ENCODE results near the gene WNT5A.

Gene WNT5A

DNA sequence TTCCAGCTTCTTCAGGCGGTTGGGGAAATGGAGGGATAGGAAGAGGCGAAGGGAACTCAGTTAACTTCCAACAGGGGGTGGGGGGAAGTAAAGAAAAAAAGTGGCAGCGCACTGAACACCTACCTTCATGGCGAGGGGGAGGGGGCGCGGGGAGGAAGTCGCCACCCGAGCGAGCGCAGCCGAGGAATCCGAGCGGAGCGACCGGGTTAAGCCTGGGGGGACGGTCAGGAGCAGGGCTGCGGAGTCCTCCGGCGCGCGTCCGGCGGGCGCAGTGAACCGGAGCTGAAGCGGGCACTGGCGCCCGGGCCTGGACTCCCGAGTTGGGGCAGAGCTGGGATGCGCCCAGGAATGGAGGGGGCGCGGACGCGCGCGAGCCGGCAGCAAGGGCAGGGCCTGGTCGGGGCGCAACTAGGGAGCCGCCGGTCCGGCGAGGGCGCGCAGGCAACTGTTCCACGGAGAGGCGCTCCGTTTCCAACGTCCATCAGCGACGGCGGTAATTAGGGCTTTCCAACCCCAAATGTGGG is at the start of gene WNT5A:
WNT5A (minus strand) TSS at position 450 of the 524 bp plus-strand sequence; CDS start at position 129, 321 bp downstream.
- DNase-seq: no peak

DNA sequence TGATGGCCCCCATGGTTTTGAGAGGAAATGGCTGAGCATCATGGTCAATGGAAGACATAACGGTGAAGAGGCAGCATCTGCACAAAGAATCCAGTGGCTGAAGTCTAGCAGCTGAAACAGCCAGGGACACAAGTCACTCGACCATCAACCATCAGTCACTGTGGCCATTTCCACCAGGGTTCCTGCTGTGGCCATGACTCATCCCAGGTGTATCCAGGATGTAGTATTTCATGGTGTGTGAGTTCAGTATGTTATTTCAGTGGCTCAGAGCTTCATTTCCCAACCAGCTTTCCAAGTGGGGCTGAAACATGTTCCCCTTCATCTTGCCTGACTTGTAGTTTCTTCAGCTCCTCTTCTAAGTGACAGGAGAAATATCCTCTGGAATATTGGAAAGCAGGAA is 47.8 kb upstream of the WNT5A start:
- no peak for DNase-seq

DNA sequence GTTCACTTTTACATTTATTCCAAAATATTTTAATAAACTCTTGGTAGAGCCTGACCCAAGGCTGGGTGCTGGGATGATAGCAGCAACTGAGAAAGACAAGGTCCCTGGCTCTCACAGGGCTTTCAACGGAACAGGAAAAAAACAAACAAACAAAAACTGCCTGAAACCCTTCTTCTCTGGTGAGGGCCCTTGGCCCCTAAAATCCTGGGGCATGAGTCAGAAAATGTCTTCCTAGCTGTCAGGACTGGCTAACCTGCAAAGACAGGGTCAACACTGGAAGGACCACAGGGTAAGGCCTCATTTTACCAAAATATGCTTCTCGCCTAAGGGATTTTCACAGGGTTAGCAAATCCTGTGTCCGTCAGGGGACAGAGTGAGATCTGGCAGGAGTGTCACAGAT is 45.7 kb upstream of the WNT5A start:
- no peak for DNase-seq

DNA sequence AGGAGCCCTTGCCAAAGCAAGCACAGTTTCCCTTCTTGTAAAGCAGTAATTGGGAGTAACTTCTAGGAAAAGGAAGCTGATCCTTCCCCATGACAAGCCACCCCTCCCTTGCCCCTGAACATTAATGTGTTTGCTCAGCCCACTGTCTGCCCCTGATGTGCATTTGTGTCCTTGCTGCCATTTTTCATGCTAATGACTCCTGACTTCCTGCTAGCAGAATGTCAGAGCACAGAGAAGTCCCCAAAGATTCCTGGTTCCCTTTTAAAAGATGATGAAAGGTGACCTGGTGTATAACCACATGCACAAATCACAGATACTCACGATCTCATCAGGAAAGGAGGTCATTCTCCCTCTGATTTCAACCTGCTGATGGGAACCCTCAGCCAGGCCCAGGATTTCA is 44.2 kb upstream of the WNT5A start:
- DNase-seq: no peak

DNA sequence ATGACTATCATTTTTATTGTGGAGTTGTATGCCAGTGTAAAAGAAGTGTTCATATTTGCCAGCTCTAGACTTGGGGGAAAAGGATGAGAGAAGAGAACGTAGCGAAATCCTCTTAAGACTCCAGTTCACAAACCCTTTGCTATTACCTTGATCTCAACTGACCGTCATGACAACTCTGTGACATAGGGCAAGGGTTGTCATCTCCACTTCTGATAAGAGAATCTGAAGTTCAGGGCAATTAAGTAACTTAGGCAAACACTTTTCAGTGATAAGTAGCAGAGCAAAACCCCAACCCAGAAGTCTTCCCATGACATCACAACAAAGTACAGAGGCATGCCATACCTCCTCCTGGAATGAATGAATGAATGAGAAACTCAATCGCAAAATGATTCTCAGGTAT is 40.3 kb upstream of the WNT5A start:
- DNase-seq: no peak

DNA sequence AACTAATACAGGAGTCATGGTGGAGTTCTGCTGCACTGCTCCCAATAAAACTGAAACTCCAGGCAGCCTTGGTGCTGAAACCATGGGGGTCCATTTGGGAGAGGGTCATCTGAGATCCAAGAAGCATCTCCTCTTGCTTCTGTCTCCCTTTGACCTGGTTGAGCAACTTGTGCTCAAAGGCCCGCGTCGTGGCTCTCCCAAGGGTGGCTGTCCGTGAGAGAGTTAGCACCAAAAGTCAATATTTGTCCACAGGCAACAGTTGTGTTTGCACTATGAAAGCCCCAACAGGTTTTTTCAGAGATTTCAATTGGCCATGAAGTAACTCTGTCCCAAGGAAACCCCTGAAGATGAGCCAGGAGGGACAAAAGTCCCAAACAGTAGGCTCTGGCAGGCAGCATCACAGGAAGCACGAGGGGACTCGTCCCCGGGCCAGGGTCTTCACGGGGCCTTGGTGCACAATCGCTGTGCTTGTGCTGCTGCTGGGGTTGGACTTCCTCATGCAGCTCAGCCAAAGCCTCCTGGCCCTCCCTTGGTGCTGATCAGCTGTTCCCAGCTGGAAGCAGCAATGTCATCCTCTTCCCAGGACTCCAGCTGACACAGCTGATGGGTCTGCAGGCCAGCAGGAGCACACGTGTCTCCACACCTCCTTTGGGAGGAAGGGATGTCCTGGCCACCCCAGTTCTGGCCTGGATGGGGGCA is 39.4 kb upstream of the WNT5A start:
- no peak for DNase-seq

DNA sequence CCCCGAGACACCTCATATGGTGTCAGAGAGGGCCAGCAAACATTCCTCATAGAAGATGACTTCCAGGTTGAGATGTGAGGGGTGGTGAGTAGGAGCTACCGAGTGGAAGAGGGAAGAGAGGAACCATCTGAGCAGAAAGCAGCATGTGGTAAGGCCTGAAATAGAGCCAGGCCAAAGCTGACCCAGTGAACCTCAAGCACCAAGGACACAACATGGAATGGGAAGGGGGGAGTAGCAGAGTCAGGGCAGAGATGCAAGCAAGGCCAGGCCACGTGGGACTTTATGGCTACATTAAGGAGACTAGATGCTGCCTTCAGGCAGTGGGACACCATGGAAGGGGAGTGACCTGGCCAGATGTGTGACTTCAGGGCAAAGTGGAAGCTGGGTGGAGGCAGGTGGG is 38.3 kb upstream of the WNT5A start:
- DNase-seq: no peak

- DNase-seq: no peak
Observed at GRCh38 chr3:55524565-55525244, 37.6 kb upstream of the WNT5A start.

- DNase-seq: no peak
Observed at GRCh38 chr3:55523471-55523870, 36.4 kb upstream of the WNT5A start.

GRCh38 chr3:55521738-55522421 is 34.8 kb upstream of the WNT5A start:
- no peak for DNase-seq

DNA sequence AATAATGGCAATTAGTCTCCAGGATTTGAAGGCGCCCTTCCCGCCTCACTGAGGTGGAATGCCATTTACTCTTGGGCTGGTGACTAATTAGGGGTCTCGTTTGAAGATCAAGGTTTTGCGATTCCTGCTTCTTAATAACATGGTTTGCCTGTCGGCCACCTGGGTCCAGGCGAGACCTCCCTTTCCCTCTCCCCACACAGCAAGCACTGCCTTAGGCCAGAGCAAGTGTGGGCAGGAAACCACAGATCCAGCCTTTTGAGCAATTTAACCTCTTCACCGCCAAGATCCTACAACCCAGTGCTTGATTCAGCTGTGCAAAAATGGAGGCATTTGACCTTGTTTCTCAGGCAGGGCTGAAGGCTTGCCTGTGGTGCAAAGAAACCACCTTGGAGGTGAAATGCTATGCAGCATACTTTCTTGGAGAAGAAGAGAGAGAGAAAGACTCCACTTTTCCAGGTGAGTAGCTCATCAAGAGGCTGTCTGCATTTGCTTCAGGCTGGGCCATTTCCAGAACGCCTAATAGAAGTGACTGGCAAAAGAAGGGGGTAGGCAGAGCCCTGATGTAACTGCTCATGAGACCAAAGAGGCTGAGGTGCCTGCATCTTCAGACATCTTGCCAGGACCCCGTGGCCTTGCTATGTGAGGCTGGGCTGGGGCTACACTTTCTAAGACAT is 34.1 kb upstream of the WNT5A start:
- DNase-seq: no peak

GRCh38 chr3:55519019-55519418 is 31.9 kb upstream of the WNT5A start:
- DNase-seq: no peak

GRCh38 chr3:55518451-55518850 is 31.3 kb upstream of the WNT5A start:
- no peak for DNase-seq

GRCh38 chr3:55516392-55517030 is 29.4 kb upstream of the WNT5A start:
- no peak for DNase-seq

DNA sequence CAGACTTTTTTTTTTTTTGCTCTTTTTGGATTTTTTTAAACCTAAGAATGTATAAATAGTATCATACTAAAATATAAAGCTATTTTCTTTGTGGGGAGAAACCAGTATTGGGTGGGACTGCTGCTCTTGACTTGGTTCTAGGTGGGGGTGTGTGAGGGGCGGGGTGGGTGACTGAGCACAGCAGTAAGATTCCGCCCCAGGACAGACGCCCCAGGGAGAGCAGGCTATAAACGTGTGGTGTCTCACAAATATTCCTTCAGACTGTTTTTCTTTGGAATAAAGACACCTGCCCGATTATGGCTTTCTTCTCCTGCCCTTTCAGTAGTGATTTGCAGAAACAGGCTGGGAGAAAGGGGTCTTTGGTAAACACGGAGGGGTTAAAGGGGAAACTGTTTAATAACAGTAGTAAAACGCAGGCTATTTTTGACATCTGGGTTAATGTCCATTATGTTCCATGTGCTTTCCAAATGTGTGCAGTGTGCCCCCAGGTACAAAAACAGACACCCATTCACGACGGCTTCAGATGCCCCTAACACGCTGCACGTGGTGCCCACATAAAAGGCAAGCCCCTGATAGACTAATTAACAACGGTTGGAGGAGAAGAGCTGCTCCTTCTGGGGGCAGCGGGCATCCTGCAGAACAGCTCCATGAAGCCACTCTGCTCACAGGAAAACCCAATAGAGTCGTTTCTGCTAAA is 28.6 kb upstream of the WNT5A start:
- DNase-seq: no peak

GRCh38 chr3:55514962-55515361 is 27.9 kb upstream of the WNT5A start:
- no peak for DNase-seq

DNA sequence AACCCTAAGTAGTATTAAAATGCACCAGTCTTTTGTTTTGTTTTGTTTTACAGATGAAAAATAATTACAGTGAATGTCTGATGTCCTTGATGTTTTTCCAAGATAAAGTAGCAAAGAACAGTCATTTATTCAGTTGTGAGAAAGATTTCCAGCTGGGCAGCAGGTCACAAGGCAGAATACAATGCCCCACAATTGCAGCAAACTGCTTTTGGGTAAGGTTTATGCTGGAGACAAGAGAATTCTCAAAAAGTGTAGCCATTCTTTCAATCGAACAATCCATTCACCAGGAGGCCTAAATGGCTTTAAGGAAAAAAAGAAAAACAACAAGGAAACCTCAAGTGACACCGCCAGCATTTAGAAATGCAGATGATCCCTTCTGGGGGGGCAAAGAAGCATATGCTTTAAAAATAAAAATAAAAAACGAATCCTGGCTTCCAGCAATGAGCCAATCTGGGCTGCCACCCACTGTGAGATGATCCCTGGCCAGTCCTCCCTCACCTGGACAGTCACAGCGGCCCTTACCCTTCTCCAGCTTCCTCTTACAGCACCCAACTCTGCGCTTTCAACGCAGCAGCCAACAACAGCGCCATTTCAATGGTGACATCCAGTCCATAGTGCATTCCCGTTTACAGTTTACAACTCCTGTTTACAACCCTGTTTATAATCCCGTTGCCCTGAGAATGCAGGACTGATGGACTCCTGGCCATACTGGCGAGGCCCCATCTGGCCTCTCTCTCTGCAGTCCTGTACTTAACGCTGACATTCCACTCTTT is 25.7 kb upstream of the WNT5A start:
- no peak for DNase-seq

GRCh38 chr3:55511895-55512570 is 24.9 kb upstream of the WNT5A start:
- DNase-seq: no peak

GRCh38 chr3:55508335-55508734 is 21.2 kb upstream of the WNT5A start:
- no peak for DNase-seq

DNA sequence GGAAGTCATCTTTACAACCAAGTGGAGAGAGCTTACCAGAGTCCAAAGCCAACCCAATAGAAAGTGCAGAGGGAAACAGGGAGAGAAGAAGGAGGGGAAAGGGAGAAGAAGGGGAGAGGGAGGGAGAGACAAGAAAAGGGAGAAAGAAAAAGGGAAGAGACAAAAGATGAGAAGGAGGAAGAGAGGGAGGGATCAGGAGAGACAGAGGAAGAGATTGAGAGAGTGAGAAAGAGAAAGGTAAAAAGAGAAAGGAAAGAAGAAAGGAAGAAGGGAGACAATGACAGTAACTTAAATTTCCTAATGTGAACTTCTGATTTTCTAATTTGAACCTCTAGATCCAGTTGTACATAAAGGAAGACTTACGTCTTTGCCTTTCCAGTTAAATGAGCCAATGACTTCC is 20.7 kb upstream of the WNT5A start:
- no peak for DNase-seq

DNA sequence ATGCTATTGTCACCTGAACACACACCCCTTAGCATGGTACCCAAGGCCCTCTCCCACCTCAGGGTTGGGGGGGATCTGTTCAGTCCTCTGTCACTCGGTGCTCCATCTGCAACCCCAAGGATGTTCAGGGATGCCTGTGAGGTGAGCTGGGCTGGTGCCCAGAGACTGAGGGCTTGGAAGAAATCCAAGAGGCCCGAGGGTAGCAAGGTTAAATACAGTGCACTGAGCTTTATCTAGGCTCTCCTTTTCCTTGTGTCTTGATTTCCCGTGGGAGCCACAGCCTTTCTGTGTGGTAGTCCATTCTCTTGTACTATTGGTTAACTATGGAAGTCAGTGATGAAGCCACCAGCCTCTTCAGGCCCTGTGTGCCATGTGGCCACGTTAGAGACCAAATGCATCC is 18.7 kb upstream of the WNT5A start:
- no peak for DNase-seq

All from stimulated activated CD4-positive, alpha-beta T cell treated with anti-CD3 and anti-CD28 coated beads, Interleukin-12 subunit alpha, Interleukin-12 subunit beta, amount 100 ng/mL, for 4 hours (primary cell).